ENCODE measurements around the gene UFC1.

The UFC1 gene

DNA sequence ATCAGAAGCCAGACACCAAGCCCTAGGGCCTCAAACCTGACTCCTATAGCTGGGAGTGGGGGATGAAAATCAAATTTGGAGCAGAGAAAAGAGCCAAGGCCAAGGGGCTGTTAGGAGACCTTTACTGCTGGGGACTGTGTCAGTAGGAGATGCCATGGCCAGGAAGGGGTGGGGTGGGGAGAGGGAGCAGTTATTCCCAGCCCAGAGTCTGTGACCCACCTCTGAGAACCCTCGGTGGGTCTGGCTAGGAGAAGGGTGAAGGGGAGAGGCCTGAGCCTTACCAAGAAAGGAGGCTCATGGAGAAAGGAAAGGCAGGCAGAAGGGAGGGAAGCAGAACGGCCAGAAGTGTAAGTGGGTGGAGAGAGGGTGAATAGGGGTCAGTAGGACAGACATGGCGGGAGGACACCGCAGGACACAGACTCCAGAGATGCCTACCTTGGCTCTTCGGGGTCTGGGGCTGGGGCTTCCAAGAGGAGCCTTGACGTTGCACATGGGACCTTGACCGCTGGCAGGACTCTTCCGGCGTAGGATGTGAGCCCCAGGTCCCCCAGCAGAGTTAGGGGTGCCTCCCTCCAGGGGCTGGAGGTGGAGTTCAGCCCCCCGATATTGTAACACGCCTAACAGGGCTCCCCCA lies 43.9 kb downstream of the UFC1 start (continued):
- TF ChIP-seq, protein P1, sequence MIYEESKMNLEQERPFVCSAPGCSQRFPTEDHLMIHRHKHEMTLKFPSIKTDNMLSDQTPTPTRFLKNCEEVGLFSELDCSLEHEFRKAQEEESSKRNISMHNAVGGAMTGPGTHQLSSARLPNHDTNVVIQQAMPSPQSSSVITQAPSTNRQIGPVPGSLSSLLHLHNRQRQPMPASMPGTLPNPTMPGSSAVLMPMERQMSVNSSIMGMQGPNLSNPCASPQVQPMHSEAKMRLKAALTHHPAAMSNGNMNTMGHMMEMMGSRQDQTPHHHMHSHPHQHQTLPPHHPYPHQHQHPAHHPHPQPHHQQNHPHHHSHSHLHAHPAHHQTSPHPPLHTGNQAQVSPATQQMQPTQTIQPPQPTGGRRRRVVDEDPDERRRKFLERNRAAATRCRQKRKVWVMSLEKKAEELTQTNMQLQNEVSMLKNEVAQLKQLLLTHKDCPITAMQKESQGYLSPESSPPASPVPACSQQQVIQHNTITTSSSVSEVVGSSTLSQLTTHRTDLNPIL (CRISPR knock-in tag; IDR thresholded peaks at IDR 0.05; ENCODE audit: low read depth), result no peak
- TF ChIP-seq TOX (CRISPR knock-in tag; IDR thresholded peaks at IDR 0.05; ENCODE audit: borderline replicate concordance) (no peak), ISL1 (CRISPR knock-in tag; IDR thresholded peaks at IDR 0.05) (no peak), ZNF8 (CRISPR knock-in tag; IDR thresholded peaks at IDR 0.05) (no peak), ZFP30 (CRISPR knock-in tag; IDR thresholded peaks at IDR 0.05) (no peak)

DNA sequence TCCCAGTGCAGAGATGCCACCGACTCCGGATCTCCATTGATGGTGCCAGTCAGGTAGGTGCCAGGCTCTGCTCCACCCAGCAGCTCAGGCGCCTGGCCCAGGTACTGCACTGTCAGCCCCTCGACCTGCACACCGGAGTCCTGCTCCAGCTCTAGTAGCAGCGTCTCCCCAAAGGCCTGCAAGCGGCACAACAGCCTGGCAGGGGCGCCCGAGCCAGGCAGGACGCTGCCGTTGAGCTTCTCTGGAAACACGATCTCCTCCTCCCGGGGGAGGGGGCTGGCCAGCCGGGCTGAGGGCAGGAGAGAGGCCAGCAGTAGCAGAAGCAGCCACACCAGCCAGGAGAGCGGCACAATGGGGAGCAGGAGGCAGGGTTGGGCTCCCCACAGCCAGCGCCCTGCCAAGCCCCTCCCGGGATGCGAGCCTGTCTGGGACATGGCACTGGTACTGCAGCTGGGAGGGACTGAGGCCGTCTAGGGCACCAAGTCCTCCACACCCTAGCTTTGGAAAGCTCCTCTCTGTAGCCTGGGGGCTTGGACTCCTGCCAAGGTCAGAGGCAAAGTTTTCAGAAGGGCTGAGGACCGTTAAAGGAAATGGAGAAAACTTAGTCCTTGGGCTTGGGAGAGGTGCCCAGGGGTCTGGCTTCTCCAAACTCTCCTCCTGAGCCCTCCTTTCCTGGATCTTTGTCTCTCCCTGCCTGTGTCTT lies 44.6 kb downstream of the UFC1 start:
- no peak for TF ChIP-seq ISL1 (CRISPR knock-in tag; IDR thresholded peaks at IDR 0.05)
- TF ChIP-seq, protein P2, sequence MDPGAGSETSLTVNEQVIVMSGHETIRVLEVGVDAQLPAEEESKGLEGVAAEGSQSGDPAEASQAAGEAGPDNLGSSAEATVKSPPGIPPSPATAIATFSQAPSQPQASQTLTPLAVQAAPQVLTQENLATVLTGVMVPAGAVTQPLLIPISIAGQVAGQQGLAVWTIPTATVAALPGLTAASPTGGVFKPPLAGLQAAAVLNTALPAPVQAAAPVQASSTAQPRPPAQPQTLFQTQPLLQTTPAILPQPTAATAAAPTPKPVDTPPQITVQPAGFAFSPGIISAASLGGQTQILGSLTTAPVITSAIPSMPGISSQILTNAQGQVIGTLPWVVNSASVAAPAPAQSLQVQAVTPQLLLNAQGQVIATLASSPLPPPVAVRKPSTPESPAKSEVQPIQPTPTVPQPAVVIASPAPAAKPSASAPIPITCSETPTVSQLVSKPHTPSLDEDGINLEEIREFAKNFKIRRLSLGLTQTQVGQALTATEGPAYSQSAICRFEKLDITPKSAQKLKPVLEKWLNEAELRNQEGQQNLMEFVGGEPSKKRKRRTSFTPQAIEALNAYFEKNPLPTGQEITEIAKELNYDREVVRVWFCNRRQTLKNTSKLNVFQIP (CRISPR knock-in tag; IDR thresholded peaks at IDR 0.05; ENCODE audit: borderline replicate concordance, low read depth), result 0 out of 2 replicates have a peak, but pooled peaks have one; percentile 13
- peak; percentile 57 for ATAC-seq

DNA sequence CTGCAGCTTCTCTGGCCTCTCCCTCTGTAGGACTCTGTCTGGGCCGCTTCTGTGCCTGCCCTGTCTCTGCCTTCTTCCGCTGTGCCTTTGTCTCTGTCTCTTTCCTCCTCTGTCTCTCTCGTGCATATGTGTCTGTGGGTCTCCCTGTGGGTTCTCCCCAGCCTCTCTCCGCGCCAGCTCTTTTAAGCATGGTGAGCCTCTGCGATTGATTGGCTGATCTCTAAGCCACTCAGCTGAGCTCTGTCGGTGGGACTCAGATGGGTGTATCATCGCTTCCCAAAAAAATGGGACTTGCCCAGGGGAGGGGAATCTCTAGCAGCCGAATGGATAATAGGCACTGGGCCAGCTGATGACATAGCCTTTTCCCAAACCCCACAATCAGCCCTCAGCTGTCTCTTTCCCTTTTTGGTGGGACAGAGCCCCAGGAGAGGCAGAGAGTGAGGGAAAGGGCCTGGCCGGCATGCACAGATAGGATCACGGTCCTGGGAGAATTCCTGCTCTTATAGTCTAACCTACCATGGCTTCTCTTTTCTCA lies 45.2 kb downstream of the UFC1 start, which contains the start of gene ADAMTS4:
TSS of gene ADAMTS4 (minus strand) at position 158 of the 535 bp plus-strand sequence. CDS start 427 bp downstream, outside the sequence.
- TF ChIP-seq, protein P3, sequence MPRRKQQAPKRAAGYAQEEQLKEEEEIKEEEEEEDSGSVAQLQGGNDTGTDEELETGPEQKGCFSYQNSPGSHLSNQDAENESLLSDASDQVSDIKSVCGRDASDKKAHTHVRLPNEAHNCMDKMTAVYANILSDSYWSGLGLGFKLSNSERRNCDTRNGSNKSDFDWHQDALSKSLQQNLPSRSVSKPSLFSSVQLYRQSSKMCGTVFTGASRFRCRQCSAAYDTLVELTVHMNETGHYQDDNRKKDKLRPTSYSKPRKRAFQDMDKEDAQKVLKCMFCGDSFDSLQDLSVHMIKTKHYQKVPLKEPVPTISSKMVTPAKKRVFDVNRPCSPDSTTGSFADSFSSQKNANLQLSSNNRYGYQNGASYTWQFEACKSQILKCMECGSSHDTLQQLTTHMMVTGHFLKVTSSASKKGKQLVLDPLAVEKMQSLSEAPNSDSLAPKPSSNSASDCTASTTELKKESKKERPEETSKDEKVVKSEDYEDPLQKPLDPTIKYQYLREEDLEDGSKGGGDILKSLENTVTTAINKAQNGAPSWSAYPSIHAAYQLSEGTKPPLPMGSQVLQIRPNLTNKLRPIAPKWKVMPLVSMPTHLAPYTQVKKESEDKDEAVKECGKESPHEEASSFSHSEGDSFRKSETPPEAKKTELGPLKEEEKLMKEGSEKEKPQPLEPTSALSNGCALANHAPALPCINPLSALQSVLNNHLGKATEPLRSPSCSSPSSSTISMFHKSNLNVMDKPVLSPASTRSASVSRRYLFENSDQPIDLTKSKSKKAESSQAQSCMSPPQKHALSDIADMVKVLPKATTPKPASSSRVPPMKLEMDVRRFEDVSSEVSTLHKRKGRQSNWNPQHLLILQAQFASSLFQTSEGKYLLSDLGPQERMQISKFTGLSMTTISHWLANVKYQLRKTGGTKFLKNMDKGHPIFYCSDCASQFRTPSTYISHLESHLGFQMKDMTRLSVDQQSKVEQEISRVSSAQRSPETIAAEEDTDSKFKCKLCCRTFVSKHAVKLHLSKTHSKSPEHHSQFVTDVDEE (CRISPR knock-in tag; IDR thresholded peaks at IDR 0.05), result no peak
- TF ChIP-seq CSRNP3 (CRISPR knock-in tag; IDR thresholded peaks at IDR 0.05), result no peak
- no peak for TF ChIP-seq TOX (CRISPR knock-in tag; IDR thresholded peaks at IDR 0.05; ENCODE audit: borderline replicate concordance)
- TF ChIP-seq ZFP3 (CRISPR knock-in tag; IDR thresholded peaks at IDR 0.05), result no peak
- TF ChIP-seq ZNF70 (CRISPR knock-in tag; IDR thresholded peaks at IDR 0.05), result no peak; the same call in 1 of the 2 replicates
- TF ChIP-seq ZNF8 (CRISPR knock-in tag; IDR thresholded peaks at IDR 0.05), result no peak
- no peak for TF ChIP-seq TCF4 (CRISPR knock-in tag; IDR thresholded peaks at IDR 0.05; ENCODE audit: borderline replicate concordance)
- no peak for TF ChIP-seq ZC3H10 (CRISPR knock-in tag; IDR thresholded peaks at IDR 0.05)
- TF ChIP-seq BACH2 (CRISPR knock-in tag; IDR thresholded peaks at IDR 0.05; ENCODE audit: borderline replicate concordance), result no peak
- TF ChIP-seq ARNTL (CRISPR knock-in tag; IDR thresholded peaks at IDR 0.05; ENCODE audit: borderline replicate concordance, low read depth), result no peak
- TF ChIP-seq CSDC2 (CRISPR knock-in tag; IDR thresholded peaks at IDR 0.05), result no peak
- ATAC-seq, result peak; percentile 31

DNA sequence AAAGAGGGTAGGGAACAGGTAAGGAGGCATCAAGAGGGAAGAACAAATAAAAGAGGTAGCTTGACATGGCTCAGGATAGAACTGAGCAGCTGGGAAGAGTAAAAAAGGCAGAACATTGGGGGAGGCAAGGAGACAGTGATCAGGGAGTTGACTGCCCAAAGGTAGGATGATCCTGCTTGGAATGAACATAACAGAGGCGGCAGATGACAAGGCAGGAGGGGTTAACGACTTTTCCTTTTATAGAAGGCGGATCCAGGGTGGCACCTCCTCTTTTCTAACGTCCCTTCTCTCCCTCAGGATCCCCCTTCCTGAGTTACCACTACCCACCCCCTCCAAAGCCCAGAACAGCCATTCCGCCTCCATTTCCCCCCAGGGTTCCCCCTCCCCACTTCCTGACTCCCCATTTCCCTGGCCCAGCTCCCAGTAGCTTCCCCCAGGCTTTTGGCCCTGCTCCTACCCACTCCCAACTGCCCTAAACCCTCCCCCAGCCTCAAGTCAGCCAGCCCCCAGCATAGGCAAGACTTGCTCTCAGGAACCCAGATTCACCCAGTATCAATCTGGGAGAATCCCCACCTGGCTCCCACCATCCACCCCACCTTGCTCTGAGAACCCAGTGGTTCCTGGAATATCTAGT lies 45.8 kb downstream of the UFC1 start:
- TF ChIP-seq, protein P4, sequence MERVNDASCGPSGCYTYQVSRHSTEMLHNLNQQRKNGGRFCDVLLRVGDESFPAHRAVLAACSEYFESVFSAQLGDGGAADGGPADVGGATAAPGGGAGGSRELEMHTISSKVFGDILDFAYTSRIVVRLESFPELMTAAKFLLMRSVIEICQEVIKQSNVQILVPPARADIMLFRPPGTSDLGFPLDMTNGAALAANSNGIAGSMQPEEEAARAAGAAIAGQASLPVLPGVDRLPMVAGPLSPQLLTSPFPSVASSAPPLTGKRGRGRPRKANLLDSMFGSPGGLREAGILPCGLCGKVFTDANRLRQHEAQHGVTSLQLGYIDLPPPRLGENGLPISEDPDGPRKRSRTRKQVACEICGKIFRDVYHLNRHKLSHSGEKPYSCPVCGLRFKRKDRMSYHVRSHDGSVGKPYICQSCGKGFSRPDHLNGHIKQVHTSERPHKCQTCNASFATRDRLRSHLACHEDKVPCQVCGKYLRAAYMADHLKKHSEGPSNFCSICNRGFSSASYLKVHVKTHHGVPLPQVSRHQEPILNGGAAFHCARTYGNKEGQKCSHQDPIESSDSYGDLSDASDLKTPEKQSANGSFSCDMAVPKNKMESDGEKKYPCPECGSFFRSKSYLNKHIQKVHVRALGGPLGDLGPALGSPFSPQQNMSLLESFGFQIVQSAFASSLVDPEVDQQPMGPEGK (CRISPR knock-in tag; IDR thresholded peaks at IDR 0.05; ENCODE audit: borderline replicate concordance), result no peak
- TF ChIP-seq ARNTL (CRISPR knock-in tag; IDR thresholded peaks at IDR 0.05; ENCODE audit: borderline replicate concordance, low read depth) (no peak), ZNF8 (CRISPR knock-in tag; IDR thresholded peaks at IDR 0.05) (no peak), ZC3H10 (CRISPR knock-in tag; IDR thresholded peaks at IDR 0.05) (no peak)
- TF ChIP-seq, protein P1 (CRISPR knock-in tag; IDR thresholded peaks at IDR 0.05; ENCODE audit: low read depth), result no peak
- TF ChIP-seq, protein P2 (CRISPR knock-in tag; IDR thresholded peaks at IDR 0.05; ENCODE audit: borderline replicate concordance, low read depth), result no peak
- ATAC-seq, result no peak
